ENCODE results near the gene BAHCC1.

GRCh38 chr17:81487487-81488275, 92.4 kb downstream of the BAHCC1 start:
- TF ChIP-seq CTCF (conservative IDR thresholded peaks at IDR 0.05; ENCODE audit: low read depth, low read length) (no peak), EZH2phosphoT487 (IDR thresholded peaks at IDR 0.05; ENCODE audit: borderline replicate concordance, low read length) (no peak)
